Esophagus muscularis mucosa (tissue), 4 donors: ENCODE data around the gene PSMB11. TPM values are rescaled to one million over a fixed set of nuclear protein-coding genes. Genes with fewer than 3 reads are reported as not detected.
A peak's percentile ranks its signal among the peaks of the same experiment; 100 is the strongest.

Experiments used
- DNase-seq: peaks from one replicate; pipeline ENCODE4 v3.0.0-alpha.2; 2017; ENCODE audit errors: extremely low spot score
- H3K27ac ChIP-seq, 4 donors: fragments of 200-600 bp; sonication (generic); replicated peaks in 1 of 4; 1 replicate in 3 of 4; 2 replicates in 1 of 4; pipeline ENCODE4 v1.5.1; 2016 to 2019; ENCODE audit warnings: mild to moderate bottlenecking in 1 of 4
- H3K27me3 ChIP-seq, 4 donors: fragments of 200-600 bp; sonication (generic); one replicate each; pipeline versions ENCODE4 v1.5.1 to v1.6.0; 2016 to 2019
- H3K36me3 ChIP-seq, 4 donors: fragments of 200-600 bp; sonication (generic); one replicate each; pipeline ENCODE4 v1.5.1; 2016 to 2019
- H3K4me1 ChIP-seq, 4 donors: fragments of 200-600 bp; sonication (generic); one replicate each; pipeline ENCODE4 v1.5.1; 2016 to 2019
- H3K4me3 ChIP-seq, 4 donors: fragments of 200-600 bp; sonication (generic); 1 replicate in 2 of 4; 2 replicates in 2 of 4; pipeline ENCODE4 v1.5.1; 2016 to 2019; ENCODE audit warnings: mild to moderate bottlenecking in 4 of 4, moderate library complexity in 1 of 4
- H3K9me3 ChIP-seq, 4 donors: fragments of 200-600 bp; sonication (generic); 1 replicate in 3 of 4; 2 replicates in 1 of 4; pipeline ENCODE4 v1.5.1; 2016 to 2019
- EP300 ChIP-seq: sonication (generic); formaldehyde crosslinking; IDR thresholded peaks from one replicate; pipeline ENCODE4 v1.6.1; 2017; ENCODE audit warnings: antibody characterized with exemption
- POLR2A ChIP-seq: fragments of 450-650 bp; IDR thresholded peaks from one replicate; pipeline ENCODE4 v1.6.1; 2017; ENCODE audit warnings: antibody characterized with exemption, moderate library complexity, mild to moderate bottlenecking, low read depth
- POLR2AphosphoS5 ChIP-seq, 2 donors: sonication (generic); formaldehyde crosslinking; IDR thresholded peaks; one replicate each; pipeline ENCODE4 v1.6.1; 2017; ENCODE audit warnings: antibody characterized with exemption in 2 of 2
- WGBS: methylation state at CpG from one replicate; pipeline ENCODE4 v1.1.5; 2018; 5-methylcytosine and 5-hydroxymethylcytosine counted together
- intact Hi-C: fragments of 100-400 bp; cut with DNase I; formaldehyde crosslinking; loops from one replicate; pipeline ENCODE4 v1.15.1; 2023
- total RNA-seq, 4 donors: library from RNA; depleted of rRNA; stranded (reverse); fragments of >200 nt; gene quantifications; one replicate each; pipeline versions ENCODE4 v1.1.0 to v1.2.1, GENCODE V29; 2016
- TF ChIP-seq, protein P1 (sequence below), 3 experiments: fragments of 200-600 bp in 2 of 3; fragments of 450-650 bp in 1 of 3; sonication (generic) in 2 of 3; IDR thresholded peaks; one replicate each; pipeline ENCODE4 v1.5.1; 2017 to 2019; ENCODE audit warnings: antibody characterized with exemption in 3 of 3, mild to moderate bottlenecking in 2 of 3, moderate library complexity in 1 of 3

Gene PSMB11
- total RNA-seq, 4 donors from 2014 or later = not detected

DNA sequence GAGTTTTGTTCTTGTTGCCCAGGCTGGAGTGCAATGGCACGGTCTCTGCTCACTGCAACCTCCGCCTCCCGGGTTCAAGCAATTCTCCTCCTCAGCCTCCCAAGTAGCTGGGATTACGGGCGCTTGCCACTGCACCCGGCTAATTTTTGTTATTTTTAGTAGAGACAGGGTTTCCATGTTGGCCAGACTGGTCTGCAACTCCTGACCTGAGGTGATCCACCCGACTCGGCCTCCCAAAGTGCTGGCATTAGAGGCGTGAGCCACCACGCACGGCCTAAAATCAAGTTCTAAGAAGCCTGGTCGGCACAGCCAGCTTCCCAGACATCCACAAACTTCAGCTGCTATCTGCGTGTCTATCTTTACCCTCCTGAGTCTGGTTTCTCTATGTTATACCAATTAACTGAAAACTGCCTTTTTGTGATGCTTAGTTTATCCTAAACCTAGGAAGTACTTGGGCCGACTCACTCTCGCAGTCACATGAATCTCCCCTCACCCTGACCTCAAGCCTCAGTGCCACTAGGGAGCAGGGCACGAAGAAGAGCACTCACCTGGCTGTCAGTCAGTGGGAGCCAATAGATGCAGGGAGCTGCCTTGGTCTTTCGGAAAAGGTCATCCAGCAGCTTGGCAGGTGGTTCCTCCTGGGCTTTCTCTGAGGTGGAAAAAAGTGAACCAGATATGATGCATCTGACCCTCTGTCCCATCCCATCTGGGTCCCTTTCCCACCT, 18.7 kb downstream of the PSMB11 start:
- no peaks in the 10 kb centered on the region for H3K9me3 ChIP-seq
- TF ChIP-seq POLR2A = no peak
- TF ChIP-seq, protein P1, sequence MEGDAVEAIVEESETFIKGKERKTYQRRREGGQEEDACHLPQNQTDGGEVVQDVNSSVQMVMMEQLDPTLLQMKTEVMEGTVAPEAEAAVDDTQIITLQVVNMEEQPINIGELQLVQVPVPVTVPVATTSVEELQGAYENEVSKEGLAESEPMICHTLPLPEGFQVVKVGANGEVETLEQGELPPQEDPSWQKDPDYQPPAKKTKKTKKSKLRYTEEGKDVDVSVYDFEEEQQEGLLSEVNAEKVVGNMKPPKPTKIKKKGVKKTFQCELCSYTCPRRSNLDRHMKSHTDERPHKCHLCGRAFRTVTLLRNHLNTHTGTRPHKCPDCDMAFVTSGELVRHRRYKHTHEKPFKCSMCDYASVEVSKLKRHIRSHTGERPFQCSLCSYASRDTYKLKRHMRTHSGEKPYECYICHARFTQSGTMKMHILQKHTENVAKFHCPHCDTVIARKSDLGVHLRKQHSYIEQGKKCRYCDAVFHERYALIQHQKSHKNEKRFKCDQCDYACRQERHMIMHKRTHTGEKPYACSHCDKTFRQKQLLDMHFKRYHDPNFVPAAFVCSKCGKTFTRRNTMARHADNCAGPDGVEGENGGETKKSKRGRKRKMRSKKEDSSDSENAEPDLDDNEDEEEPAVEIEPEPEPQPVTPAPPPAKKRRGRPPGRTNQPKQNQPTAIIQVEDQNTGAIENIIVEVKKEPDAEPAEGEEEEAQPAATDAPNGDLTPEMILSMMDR (IDR thresholded peaks at IDR 0.05) = no peak
- no peak for TF ChIP-seq EP300
- no peak for TF ChIP-seq POLR2AphosphoS5 (IDR thresholded peaks at IDR 0.05)
- intact Hi-C loops = no loop called here
- H3K27ac ChIP-seq = peak overlapping the region in 3 of 4 donors; percentile 49 to 70 (median 63)
- peaks cover 45 to 76% (median 72%) of the 10 kb centered on the region in 4 donors for H3K36me3 ChIP-seq
- WGBS = 88% methylated on average over 17 of the region's 17 CpGs
- H3K4me1 ChIP-seq = peaks cover 23 to 44% (median 39%) of the 10 kb centered on the region in 4 donors
- no peaks in the 10 kb centered on the region for H3K27me3 ChIP-seq
- no peak for DNase-seq
- H3K4me3 ChIP-seq = no peak overlapping the region

DNA sequence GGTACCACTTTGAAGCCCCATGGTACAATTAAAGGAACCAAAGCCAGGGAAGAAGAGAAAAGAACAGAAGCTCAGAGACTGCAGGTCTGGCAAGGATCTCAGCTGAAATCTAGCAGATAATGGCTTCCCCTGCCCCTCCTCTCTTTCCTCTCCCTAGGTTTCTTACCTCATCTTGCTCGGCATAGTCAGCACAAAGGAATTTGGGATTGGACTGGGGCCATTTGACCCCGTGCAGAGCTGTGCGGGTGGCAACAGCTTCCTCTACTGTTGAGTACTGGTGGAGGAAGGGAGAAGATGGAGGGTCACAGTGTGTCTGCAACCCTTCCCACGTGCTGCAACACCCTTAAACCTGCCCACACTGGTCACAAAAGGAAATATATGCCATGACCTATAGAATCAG, 20.0 kb downstream of the PSMB11 start:
- H3K4me1 ChIP-seq = peaks cover 12 to 31% (median 26%) of the 10 kb centered on the region in 4 donors
- intact Hi-C loops = no loop called here
- H3K27me3 ChIP-seq = no peaks in the 10 kb centered on the region
- WGBS = 15% methylated on average over 4 of the region's 4 CpGs
- H3K27ac ChIP-seq = peak overlapping the region; percentile 49 to 70 (median 60)
- H3K4me3 ChIP-seq = no peak overlapping the region
- peaks cover 48 to 89% (median 84%) of the 10 kb centered on the region in 4 donors for H3K36me3 ChIP-seq
- H3K9me3 ChIP-seq = no peaks in the 10 kb centered on the region
- no peak for DNase-seq
- peak; percentile 71 to 73 for TF ChIP-seq POLR2AphosphoS5 (IDR thresholded peaks at IDR 0.05)
- TF ChIP-seq, protein P1 (IDR thresholded peaks at IDR 0.05) = no peak

DNA sequence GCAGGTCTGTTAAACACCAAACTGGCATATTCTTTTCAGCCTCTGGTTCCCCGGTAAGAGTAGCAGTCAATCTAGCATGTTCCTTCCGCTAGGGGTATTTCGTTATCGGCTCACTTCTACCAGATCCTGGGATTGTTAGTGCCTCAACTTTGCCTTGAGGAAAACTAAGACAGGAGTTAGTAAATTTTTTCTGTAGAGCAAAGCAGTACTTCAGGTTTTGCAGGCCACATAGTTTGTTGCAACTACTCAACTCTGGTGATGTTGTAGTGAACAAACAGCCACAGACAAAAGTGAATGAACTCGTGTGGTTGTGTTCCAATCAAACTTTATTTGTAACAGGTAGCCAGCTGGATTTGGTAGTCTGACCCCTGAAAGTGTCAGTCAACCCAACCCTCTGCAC, 21.6 kb downstream of the PSMB11 start:
- Histone ChIP-seq H3K27me3 (no peaks in the 10 kb centered on the region), H3K9me3 (no peaks in the 10 kb centered on the region), H3K27ac (no peak overlapping the region), H3K4me3 (no peak overlapping the region), H3K36me3 (peaks cover 55 to 100% (median 99%) of the 10 kb centered on the region in 4 donors), H3K4me1 (peaks cover 11 to 26% (median 22%) of the 10 kb centered on the region in 4 donors)
- no peak for DNase-seq
- intact Hi-C loops = no loop called here
- 86% methylated on average over 5 of the region's 5 CpGs for WGBS
- TF ChIP-seq POLR2AphosphoS5 (IDR thresholded peaks at IDR 0.05) = peak in 1 of 2 donors; percentile 3
- TF ChIP-seq POLR2A = no peak
- TF ChIP-seq, protein P1 (IDR thresholded peaks at IDR 0.05) = no peak

DNA sequence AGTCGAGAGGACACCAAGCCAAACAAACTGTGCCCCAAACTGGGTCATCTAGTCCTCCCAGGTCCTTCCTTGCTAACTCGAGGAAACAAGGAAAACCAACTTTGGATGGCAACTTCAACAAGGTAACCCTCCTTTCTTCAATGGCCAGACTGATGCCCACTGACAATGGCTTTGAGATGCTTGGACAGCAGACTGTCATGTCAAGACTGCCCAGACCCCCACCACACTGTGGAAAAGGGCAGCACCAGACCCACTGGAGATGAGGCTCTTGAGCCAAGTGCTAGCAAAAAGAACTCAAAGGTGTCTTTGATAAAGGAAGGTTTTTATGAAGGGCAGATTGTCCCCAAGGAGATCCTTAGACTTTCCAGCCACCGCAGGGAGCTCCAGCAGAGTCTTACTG, 24.4 kb downstream of the PSMB11 start:
- Histone ChIP-seq H3K4me3 (no peak overlapping the region), H3K4me1 (peaks cover 22 to 48% (median 46%) of the 10 kb centered on the region in 4 donors), H3K27me3 (no peaks in the 10 kb centered on the region), H3K9me3 (no peaks in the 10 kb centered on the region), H3K27ac (no peak overlapping the region), H3K36me3 (peaks cover 29 to 79% (median 75%) of the 10 kb centered on the region in 4 donors)
- TF ChIP-seq POLR2AphosphoS5 (IDR thresholded peaks at IDR 0.05) (no peak), POLR2A (no peak), EP300 (no peak)
- TF ChIP-seq, protein P1 (IDR thresholded peaks at IDR 0.05) = no peak
- WGBS = 87% methylated on average over 3 of the region's 3 CpGs
- no peak for DNase-seq
- intact Hi-C loops = no loop called here
